CD4-positive, alpha-beta T cell (primary cell): ENCODE measurements around the gene ARSK. TPM values are rescaled to one million over a fixed set of nuclear protein-coding genes. Genes with fewer than 3 reads are reported as not detected.
A peak's percentile ranks its signal among the peaks of the same experiment; 100 is the strongest.

Source experiments
- ATAC-seq: fragments of 200-7000 bp; cut with Tn5 transposase; one replicate; pipeline ENCODE4 v1.10.0; 2022; ENCODE audit warnings: mild to moderate bottlenecking; ENCODE audit not compliant: poor library complexity
- CTCF ChIA-PET: fragments of 350-600 bp; sonication (Branson Sonifier 250); formaldehyde crosslinking; loops from one replicate; lab custom pipeline; 2021; ENCODE audit warnings: antibody characterized with exemption, inconsistent platforms; lab: Charles Lee
- POLR2A ChIA-PET: fragments of 350-600 bp; sonication (Branson Sonifier 250); formaldehyde crosslinking; loops from one replicate; lab custom pipeline; 2021; ENCODE audit warnings: antibody characterized with exemption, inconsistent platforms; lab: Charles Lee
- DNase-seq, 14 experiments: peaks; one replicate each; pipeline ENCODE4 v3.0.0-alpha.2; 2013 to 2020; ENCODE audit warnings: mixed read lengths in 2 of 14
- H3K27ac ChIP-seq, 2 donors: one replicate each; pipeline versions ENCODE4 v1.5.1 to v1.7.0; 2013; ENCODE audit warnings: low read length in 2 of 2, low read depth in 1 of 2, mild to moderate bottlenecking in 1 of 2
- H3K27me3 ChIP-seq, 2 experiments: 1 replicate in 1 of 2; 2 replicates in 1 of 2; pipeline versions ENCODE4 v1.6.1 to v1.7.0; 2013; ENCODE audit warnings: low read length in 2 of 2, control low read depth in 1 of 2, mild to moderate bottlenecking in 1 of 2, moderate library complexity in 1 of 2; ENCODE audit not compliant: insufficient read depth in 2 of 2, control insufficient read depth in 1 of 2
- H3K36me3 ChIP-seq: one replicate; pipeline ENCODE4 v1.6.1; 2013; ENCODE audit warnings: low read length, control low read depth; ENCODE audit not compliant: insufficient read depth
- H3K4me1 ChIP-seq: one replicate; pipeline ENCODE4 v1.6.1; 2013; ENCODE audit warnings: low read length, control low read depth; ENCODE audit not compliant: insufficient read depth
- H3K4me3 ChIP-seq: one replicate; pipeline ENCODE4 v1.5.1; 2013; ENCODE audit warnings: mild to moderate bottlenecking, low read length, moderate library complexity
- H3K9me3 ChIP-seq, 2 experiments: 1 replicate in 1 of 2; 2 replicates in 1 of 2; pipeline versions ENCODE4 v1.6.1 to v1.7.0; 2013; ENCODE audit warnings: low read length in 2 of 2, mild to moderate bottlenecking in 2 of 2, control low read depth in 1 of 2, moderate library complexity in 1 of 2; ENCODE audit not compliant: control insufficient read depth in 1 of 2, insufficient read depth in 1 of 2
- H3K27ac Mint-ChIP-seq: one replicate; pipeline ENCODE4 v1.8.0; 2020; ENCODE audit warnings: mixed read lengths
- H3K27me3 Mint-ChIP-seq: one replicate; pipeline ENCODE4 v1.8.0; 2021; ENCODE audit warnings: mixed read lengths
- H3K36me3 Mint-ChIP-seq: one replicate; pipeline ENCODE4 v1.8.0; 2021; ENCODE audit warnings: low read depth, mixed read lengths
- H3K4me1 Mint-ChIP-seq: one replicate; pipeline ENCODE4 v1.8.0; 2021; ENCODE audit warnings: low read depth, mixed read lengths
- H3K4me3 Mint-ChIP-seq: one replicate; pipeline ENCODE4 v1.8.0; 2020; ENCODE audit warnings: mild to moderate bottlenecking, mixed read lengths
- H3K9me3 Mint-ChIP-seq: one replicate; pipeline ENCODE4 v1.8.0; 2020; ENCODE audit warnings: mixed read lengths
- intact Hi-C, 2 experiments: fragments of 100-400 bp; cut with DNase I in 1 of 2; cut with micrococcal nuclease in 1 of 2; formaldehyde crosslinking; loops; one replicate each; pipeline versions ENCODE4 v1.15.1 to v1.9.0; 2023 to 2025; cut with DNase I, micrococcal nuclease
- total RNA-seq, 174 experiments: library from RNA in 2 of 174; stranded (reverse) in 2 of 174; gene quantifications; one replicate each; pipeline ENCODE4 v1.2.3 and lab custom pipeline; 2021 to 2026
- TF ChIP-seq, protein P1 (sequence below): fragments of 200-600 bp; IDR thresholded peaks from one replicate; pipeline ENCODE4 v1.8.0; 2022; ENCODE audit warnings: antibody characterized with exemption, mild to moderate bottlenecking

Gene ARSK
- total RNA-seq, 2 experiments from 2014 or later = 2.2 to 2.7 TPM

DNA sequence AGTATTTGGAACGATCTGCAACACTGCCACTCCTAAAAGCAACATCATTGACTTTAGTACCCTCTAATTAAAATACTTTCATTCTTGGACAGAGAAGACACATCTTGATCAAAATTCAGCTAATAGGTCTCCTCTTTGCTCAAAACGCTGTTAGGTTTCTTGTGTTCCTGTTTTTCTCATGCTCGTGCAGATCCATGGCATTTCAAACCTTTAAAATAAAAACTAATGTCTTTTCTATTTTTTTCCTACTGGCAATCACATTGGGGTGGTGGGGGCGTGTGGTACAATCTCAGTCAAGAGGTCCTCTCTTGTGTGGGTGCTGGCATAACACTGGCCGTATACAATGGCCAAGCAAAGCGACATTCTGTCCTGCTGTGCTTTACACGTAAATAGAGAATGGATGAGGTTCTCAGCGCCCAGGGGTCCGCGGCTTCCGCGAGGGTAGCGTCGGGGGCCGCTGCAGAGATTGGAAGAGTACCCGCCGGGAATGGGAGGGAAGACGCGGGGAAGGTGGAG is 64.7 kb downstream of the ARSK start:
- Histone ChIP-seq H3K9me3 (peaks cover 0 to 1% of the 10 kb centered on the region in 2 experiments), H3K36me3 (no peaks in the 10 kb centered on the region), H3K4me1 (peaks cover 48% of the 10 kb centered on the region), H3K4me3 (peak overlapping the region; percentile 83), H3K27me3 (no peaks in the 10 kb centered on the region), H3K27ac (no peak overlapping the region)
- POLR2A ChIA-PET = interaction anchor here (5.1 kb wide), 1 partner anchor 12 kb away, joined by 73 read pairs; no protein-coding TSS in a partner anchor
- Mint-ChIP-seq H3K9me3 (no peaks in the 10 kb centered on the region), H3K27ac (peak overlapping the region; percentile 69), H3K27me3 (no peaks in the 10 kb centered on the region), H3K4me3 (peak overlapping the region; percentile 95), H3K36me3 (peaks cover 5% of the 10 kb centered on the region), H3K4me1 (peaks cover 81% of the 10 kb centered on the region)
- DNase-seq = no peak
- intact Hi-C loops = loop anchor here (2.0 kb wide), 2 partner anchors 63 to 65 kb away; partner anchors contain the start of genes ARSK (in 1 of the 2) and SKIC3 (in 1 of the 2)
- TF ChIP-seq, protein P1, sequence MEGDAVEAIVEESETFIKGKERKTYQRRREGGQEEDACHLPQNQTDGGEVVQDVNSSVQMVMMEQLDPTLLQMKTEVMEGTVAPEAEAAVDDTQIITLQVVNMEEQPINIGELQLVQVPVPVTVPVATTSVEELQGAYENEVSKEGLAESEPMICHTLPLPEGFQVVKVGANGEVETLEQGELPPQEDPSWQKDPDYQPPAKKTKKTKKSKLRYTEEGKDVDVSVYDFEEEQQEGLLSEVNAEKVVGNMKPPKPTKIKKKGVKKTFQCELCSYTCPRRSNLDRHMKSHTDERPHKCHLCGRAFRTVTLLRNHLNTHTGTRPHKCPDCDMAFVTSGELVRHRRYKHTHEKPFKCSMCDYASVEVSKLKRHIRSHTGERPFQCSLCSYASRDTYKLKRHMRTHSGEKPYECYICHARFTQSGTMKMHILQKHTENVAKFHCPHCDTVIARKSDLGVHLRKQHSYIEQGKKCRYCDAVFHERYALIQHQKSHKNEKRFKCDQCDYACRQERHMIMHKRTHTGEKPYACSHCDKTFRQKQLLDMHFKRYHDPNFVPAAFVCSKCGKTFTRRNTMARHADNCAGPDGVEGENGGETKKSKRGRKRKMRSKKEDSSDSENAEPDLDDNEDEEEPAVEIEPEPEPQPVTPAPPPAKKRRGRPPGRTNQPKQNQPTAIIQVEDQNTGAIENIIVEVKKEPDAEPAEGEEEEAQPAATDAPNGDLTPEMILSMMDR = no peak
- CTCF ChIA-PET = interaction anchor here (0.7 kb wide), 1 partner anchor 27 kb away, joined by 3 read pairs; the partner anchor contains the start of gene RFESD
- no peak for ATAC-seq

DNA sequence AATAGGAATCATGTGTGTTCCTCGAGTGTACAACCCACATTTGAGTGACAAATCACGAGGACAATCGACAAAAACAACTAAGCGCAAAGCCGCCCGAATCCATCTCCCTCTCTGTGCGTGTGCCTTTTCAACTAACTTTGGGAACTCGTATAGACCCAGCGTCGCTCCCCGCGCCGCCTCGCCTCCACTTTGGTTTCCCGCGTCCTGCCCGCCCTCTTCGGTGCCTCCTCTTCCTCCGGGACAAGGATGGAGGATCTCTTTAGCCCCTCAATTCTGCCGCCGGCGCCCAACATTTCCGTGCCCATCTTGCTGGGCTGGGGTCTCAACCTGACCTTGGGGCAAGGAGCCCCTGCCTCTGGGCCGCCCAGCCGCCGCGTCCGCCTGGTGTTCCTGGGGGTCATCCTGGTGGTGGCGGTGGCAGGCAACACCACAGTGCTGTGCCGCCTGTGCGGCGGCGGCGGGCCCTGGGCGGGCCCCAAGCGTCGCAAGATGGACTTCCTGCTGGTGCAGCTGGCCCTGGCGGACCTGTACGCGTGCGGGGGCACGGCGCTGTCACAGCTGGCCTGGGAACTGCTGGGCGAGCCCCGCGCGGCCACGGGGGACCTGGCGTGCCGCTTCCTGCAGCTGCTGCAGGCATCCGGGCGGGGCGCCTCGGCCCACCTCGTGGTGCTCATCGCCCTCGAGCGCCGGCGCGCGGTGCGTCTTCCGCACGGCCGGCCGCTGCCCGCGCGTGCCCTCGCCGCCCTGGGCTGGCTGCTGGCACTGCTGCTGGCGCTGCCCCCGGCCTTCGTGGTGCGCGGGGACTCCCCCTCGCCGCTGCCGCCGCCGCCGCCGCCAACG is 65.3 kb downstream of the ARSK start, which contains the start of gene GPR150:
TSS of gene GPR150 (plus strand) at position 58 of the 840 bp plus-strand sequence. CDS start at position 247, 189 bp downstream.
- no peaks in the 10 kb centered on the region for H3K36me3 ChIP-seq
- ChIA-PET POLR2A (interaction anchor here (0.7 to 5.5 kb wide), 8 partner anchors 10 to 1095 kb away, joined by 3 to 87 read pairs (median 8); partner anchors contain the start of genes ARSK, RFESD and SKIC3), CTCF (interaction anchor here (0.6 to 1.2 kb wide), 3 partner anchors 15 to 27 kb away, joined by 3 read pairs; partner anchors contain the start of gene RFESD)
- peak within 1 kb of the TSS in 1 of 2 donors; percentile 37 for H3K27ac ChIP-seq
- DNase-seq = peak; percentile 33 to 86 (median 58)
- peak within 1 kb of the TSS; percentile 83 for H3K4me3 ChIP-seq
- intact Hi-C loops = loop anchor here in 1 of 2 experiments (2.0 kb wide), 1 partner anchor 65 kb away; the partner anchor contains the start of genes ARSK and SKIC3
- peaks cover 48% of the 10 kb centered on the region for H3K4me1 ChIP-seq
- Mint-ChIP-seq H3K4me1 (peaks cover 77% of the 10 kb centered on the region), H3K27ac (peak within 1 kb of the TSS; percentile 69), H3K27me3 (no peaks in the 10 kb centered on the region), H3K9me3 (no peaks in the 10 kb centered on the region), H3K36me3 (no peaks in the 10 kb centered on the region), H3K4me3 (peak within 1 kb of the TSS; percentile 95)
- TF ChIP-seq, protein P1 = no peak
- ATAC-seq = peak; percentile 60
- H3K27me3 ChIP-seq = no peaks in the 10 kb centered on the region
- no peaks in the 10 kb centered on the region for H3K9me3 ChIP-seq
